ENCODE data around the gene LMO3. TPM values are rescaled to one million over a fixed set of nuclear protein-coding genes. Genes with fewer than 3 reads are reported as not detected.

The LMO3 gene
- polyA plus RNA-seq, 2 of the 4 experiments (the other 2 are of a cell fraction): 0.05 TPM; not detected in 1

GRCh38 chr12:16545836-16546235 is 60.1 kb downstream of the LMO3 start:
- ATAC-seq: no peak
- Histone ChIP-seq H3K4me2 (no peak overlapping the region), H3K9me3 (no peaks in the 10 kb centered on the region), H3K4me3 (no peak overlapping the region), H3K4me1 (no peaks in the 10 kb centered on the region), H3K27ac (no peak overlapping the region)
- TF ChIP-seq RNF2 (IDR thresholded peaks at IDR 0.05; ENCODE audit: borderline replicate concordance, low read depth) (no peak), MYC (IDR thresholded peaks at IDR 0.05; ENCODE audit: borderline replicate concordance, low read length) (no peak), HOXB13 (CRISPR knock-in tag; IDR thresholded peaks at IDR 0.05; ENCODE audit: low read depth) (no peak), USF2 (IDR thresholded peaks at IDR 0.05) (no peak), MAFK (IDR thresholded peaks at IDR 0.05; ENCODE audit: partially characterized antibody) (no peak), HEYL (CRISPR knock-in tag; IDR thresholded peaks at IDR 0.05) (no peak), HES2 (IDR thresholded peaks at IDR 0.05) (no peak), NPAS2 (CRISPR knock-in tag; IDR thresholded peaks at IDR 0.05; ENCODE audit: borderline replicate concordance) (no peak), REST (IDR thresholded peaks at IDR 0.05) (no peak), CHD2 (IDR thresholded peaks at IDR 0.05; ENCODE audit: low read length, partially characterized antibody) (no peak), NFE2L2 (conservative IDR thresholded peaks at IDR 0.05; ENCODE audit: low read length) (no peak), RCOR1 (IDR thresholded peaks at IDR 0.05; ENCODE audit: low read depth, low read length) (no peak), RAD21 (conservative IDR thresholded peaks at IDR 0.05 in 1 of 2, IDR thresholded peaks at IDR 0.05 in 1 of 2) (no peak)
- WGBS (ENCODE audit: missing lambda C conversion rate): 77% methylated on average over 3 of the region's 3 CpGs
- POLR2A ChIA-PET: no interaction called here
- no peak for DNase-seq (ENCODE audit: low read depth in 1 of 2, low spot score in 1 of 2)
- FAIRE-seq: no peak
- CTCF ChIA-PET: no interaction called here

- DNase-seq (ENCODE audit: low read depth in 1 of 2, low spot score in 1 of 2) (no peak), ATAC-seq (no peak), FAIRE-seq (no peak)
- ChIA-PET CTCF (interaction anchor here (0.7 kb wide), 1 partner anchor 9 kb away, joined by 3 read pairs; no protein-coding TSS in a partner anchor), POLR2A (no interaction called here)
- H3K4me2 ChIP-seq: no peak overlapping the region
- WGBS (ENCODE audit: missing lambda C conversion rate): 68% methylated on average over 2 of the region's 2 CpGs
- TF ChIP-seq HMGXB4 (CRISPR knock-in tag; IDR thresholded peaks at IDR 0.05; ENCODE audit: borderline replicate concordance) (no peak), EHMT2 (IDR thresholded peaks at IDR 0.05; ENCODE audit: low read depth) (no peak), SMC3 (IDR thresholded peaks at IDR 0.05) (no peak), JUN (IDR thresholded peaks at IDR 0.05) (no peak), ELK1 (IDR thresholded peaks at IDR 0.05; ENCODE audit: low read depth, low read length) (no peak), RAD21 (conservative IDR thresholded peaks at IDR 0.05 in 1 of 2, IDR thresholded peaks at IDR 0.05 in 1 of 2) (no peak), HDAC2 (IDR thresholded peaks at IDR 0.05) (no peak), CHD2 (IDR thresholded peaks at IDR 0.05; ENCODE audit: low read length, partially characterized antibody) (no peak), ATOH8 (CRISPR knock-in tag; IDR thresholded peaks at IDR 0.05; ENCODE audit: low read depth) (no peak), ZFP36 (IDR thresholded peaks at IDR 0.05; ENCODE audit: borderline replicate concordance, partially characterized antibody) (no peak), HOXA7 (CRISPR knock-in tag; IDR thresholded peaks at IDR 0.05) (no peak), HOXB13 (CRISPR knock-in tag; IDR thresholded peaks at IDR 0.05; ENCODE audit: low read depth) (no peak), PBX3 (IDR thresholded peaks at IDR 0.05) (no peak), FOSL2 (IDR thresholded peaks at IDR 0.05) (no peak), FOSL2 (CRISPR knock-in tag; IDR thresholded peaks at IDR 0.05) (no peak; the same call in 1 of the 2 replicates), RFX5 (IDR thresholded peaks at IDR 0.05) (no peak)
- no peak overlapping the region for H3K27ac ChIP-seq
- no peaks in the 10 kb centered on the region for H3K9me3 ChIP-seq
- H3K4me3 ChIP-seq: no peak overlapping the region
- no peaks in the 10 kb centered on the region for H3K4me1 ChIP-seq
These were observed 63.4 kb downstream of the LMO3 start for GRCh38 chr12:16542586-16542985.

All from A549 (cell line).